HG03469 (cell line): ENCODE measurements around the gene C16orf89.
A peak's percentile ranks its signal among the peaks of the same experiment; 100 is the strongest.
"Not testable (repeated sequence)": the region's sequence is repeated elsewhere in the genome, so short reads cannot be mapped to it uniquely, and the experiment has no call there.

ENCODE experiments used
- ATAC-seq: cut with Tn5 transposase; IDR thresholded peaks from one replicate; pipeline ENCODE4 v1.9.1; 2021; ENCODE audit warnings: mild to moderate bottlenecking, moderate library complexity, moderate number of reproducible peaks; ENCODE audit not compliant: unreplicated experiment

C16orf89 gene

GRCh38 chr16:5065813-5066212, at the start of gene C16orf89:
C16orf89 (minus strand) TSS chr16:5065956; CDS start chr16:5065908, 48 bp downstream.
- ATAC-seq, result no peak

- ATAC-seq, result not testable (repeated sequence)
These were observed 45.2 kb upstream of the C16orf89 start for GRCh38 chr16:5110933-5111332.

- no peak for ATAC-seq
These were observed 42.9 kb upstream of the C16orf89 start for GRCh38 chr16:5108505-5109158.

DNA sequence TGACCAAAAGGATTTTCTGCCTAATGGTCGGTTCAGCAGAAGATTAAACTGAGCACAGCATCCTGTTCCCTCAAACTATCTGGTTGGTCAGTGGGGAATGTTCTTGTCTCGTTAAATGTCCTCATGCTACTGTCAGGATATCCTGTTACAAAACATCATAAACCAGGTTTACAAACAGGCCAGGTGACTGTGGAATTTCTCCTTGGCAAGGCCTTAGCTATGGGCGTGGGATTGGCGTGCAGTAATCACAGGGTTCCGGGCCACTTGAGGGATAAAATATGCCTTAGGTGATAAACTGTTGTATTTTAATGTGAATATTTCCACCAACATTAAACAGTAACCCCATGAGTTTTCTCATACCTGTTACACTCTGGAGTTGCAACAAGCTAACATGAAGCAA, 39.3 kb upstream of the C16orf89 start:
- ATAC-seq, result not testable (repeated sequence)

- ATAC-seq, result not testable (repeated sequence)
These were observed 37.7 kb upstream of the C16orf89 start for GRCh38 chr16:5103296-5104032.

DNA sequence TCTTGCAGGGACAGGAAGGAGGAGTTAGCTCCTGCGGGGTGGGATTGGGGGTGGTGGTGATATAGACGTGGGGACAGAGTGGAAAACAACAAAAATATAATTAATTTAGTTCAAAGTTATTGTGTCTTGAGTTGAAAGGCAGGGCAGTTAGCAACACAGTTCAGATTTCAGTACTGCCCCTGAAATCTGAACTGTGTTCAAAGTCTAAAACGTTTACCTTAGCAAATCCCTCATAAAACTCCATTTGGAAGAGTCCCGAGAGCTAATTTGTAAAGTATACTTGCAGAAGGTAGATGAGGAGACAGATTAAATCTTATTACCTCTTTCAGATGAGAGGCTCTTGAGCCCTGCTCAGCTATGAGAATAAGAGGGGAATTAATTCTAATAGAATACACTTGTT, 33.4 kb upstream of the C16orf89 start:
- not testable (repeated sequence) for ATAC-seq

GRCh38 chr16:5098221-5099159, 32.7 kb upstream of the C16orf89 start:
- ATAC-seq, result peak; percentile 46

DNA sequence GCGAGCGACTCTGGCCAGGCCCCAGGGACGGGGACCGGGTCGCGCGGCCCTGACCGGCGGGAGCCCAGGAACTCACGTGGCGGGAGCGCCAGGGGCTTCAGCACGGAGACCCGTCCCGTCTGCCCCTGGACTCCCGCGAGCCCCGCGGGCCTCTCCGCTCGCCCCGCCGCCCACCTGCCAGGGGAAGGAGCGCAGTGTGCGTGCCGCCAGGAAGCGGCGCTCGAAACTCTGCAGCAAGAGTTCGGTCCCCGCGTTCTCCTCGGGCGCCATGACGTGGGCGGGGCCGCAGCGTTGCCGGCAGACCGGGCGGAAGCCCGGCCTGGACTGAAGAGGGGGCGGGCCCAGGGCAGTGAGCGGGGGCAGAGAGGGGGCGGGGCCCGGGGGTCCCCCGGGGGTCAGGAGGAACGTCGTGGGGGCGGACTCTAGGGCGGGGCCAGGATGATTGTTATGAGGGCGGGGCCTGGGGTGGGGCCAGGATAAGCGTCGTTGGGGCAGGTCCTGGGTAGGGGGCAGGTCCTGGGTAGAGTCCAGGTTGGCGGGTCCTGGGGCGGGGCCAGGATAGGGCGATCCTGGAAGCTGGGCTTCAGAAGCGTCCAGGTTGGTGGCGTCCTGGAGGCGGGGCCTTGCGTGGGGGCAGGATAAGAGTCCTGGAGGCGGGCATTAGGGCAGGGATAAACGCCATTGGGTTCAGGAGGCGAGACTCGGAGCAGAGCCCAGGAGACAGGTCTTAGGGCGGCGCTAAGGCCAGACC, 31.9 kb upstream of the C16orf89 start, which contains the start of gene EEF2KMT:
Gene EEF2KMT (minus strand): TSS at position 326 of the 751 bp plus-strand sequence. CDS start 56 bp downstream, at position 270.
- ATAC-seq, result peak; percentile 69

DNA sequence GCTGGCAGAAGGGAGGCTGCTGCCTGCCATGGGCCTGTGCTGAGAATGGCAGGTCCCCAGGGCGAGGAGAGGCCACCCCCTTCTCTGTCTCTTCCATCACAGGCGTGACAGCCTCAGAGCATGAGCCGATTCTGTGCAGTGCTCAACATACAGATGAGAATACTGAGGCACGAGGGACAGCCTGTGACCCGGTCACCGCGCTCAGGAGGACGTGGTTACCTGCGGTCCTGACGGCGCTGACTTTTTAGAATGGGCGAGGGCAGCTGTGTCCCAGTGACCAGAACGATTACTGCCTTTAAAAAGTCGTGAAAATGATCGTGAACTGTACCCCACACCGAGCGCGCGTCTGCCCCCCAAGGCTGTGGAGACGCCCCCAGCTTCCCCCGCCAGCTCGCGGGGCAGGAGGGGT, 31.3 kb upstream of the C16orf89 start:
- not testable (repeated sequence) for ATAC-seq

DNA sequence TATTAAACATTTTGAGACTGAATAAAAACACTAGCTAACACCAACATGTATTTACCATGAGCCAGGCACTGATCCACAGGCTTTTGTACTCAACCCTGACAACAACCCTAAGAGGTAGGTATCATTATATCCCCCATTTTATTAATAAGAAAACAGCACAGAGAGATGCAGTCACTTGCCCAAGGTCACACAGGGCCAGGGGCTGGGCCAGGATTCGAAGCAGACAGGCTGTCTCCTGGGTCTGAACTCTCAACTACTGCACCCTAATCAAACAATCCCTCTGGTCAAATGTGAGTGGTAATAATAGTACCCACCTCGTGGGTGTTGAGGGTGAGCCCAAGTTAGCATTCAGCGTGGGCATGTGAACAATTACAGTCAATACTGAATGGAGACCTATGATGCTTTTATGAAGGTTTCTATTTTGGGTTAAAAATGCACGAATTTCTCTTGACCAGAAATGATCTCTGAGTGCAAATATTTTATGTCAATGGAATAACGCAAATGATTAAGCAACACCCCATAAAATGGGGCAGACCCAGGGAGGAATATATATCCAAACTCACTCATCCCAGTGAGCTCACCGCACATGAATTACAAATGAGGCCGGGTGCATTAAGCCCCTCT, 30.8 kb upstream of the C16orf89 start:
- not testable (repeated sequence) for ATAC-seq

DNA sequence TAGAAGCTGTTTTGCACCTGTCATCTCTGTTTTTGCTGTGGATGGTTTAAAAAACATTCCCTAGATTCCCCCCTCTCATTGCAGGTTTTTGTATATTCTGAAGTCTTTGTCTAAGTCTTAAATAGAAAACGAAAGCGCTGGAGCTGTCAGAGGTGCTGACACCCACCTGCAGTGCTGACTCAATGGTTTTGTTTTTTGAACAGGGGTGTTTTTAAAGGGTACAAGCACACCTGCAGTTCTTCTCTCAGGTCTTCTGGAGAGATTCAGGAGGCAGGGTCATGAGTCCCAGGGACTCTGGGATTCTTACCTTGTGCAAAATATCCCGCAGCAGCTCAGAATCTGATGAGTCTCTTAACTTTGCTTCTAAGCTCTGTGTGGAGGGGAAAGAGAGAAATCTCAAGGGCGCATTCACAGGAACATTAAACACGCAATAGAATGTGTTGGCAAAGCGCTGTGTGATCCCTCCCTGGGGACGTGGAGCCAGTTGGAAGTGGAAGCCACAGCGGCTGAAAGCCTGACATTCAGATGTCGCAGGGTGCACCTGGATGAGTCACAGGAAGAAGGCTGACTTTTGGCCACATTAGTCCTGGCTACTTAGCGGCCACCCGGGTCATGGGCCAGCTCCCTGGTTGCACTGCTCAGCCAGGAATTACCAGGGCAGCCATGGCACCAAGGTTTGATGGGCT, 29.5 kb upstream of the C16orf89 start:
- ATAC-seq, result not testable (repeated sequence)

DNA sequence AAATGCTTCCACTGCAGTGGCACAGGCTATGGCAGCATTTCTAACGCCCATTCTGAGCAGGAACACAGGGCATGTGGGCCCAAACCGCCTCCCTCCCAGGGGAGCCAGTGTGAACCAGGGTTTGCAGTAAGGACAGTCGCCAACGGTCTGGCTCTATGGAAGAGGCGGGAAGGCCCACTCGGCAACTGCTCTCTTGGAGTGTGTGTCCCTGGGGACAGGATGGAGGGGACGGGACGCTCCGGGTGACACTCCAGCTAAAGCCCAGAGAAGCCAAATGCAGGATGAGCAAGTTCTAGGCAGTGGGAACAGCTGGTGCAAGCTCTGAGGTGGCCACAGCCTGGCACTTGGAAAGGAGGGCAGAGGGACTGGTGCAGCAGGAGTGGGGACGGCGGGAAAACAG, 28.0 kb upstream of the C16orf89 start:
- ATAC-seq, result not testable (repeated sequence)

DNA sequence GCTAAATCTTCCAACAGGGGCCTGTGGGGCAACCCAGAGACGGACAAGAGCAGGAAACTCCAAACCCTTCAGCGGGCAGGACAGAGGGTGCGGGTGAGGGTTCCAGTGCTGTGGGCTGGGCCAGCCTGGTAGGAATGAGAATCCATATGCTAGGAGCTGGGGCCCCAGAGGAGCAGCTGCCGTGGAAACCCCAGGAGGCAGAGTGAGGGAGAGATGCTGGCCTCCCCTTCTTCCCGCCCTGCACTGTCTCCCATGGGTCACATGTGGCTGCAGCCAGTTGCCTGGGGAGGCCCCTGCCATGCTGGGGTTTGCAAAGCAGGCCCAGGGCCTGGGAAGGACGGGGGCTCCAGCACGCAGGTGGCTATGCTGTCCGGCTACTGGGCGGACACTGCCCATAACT, 27.3 kb upstream of the C16orf89 start:
- not testable (repeated sequence) for ATAC-seq

- not testable (repeated sequence) for ATAC-seq
These were observed 24.8 kb upstream of the C16orf89 start for GRCh38 chr16:5090592-5090991.

DNA sequence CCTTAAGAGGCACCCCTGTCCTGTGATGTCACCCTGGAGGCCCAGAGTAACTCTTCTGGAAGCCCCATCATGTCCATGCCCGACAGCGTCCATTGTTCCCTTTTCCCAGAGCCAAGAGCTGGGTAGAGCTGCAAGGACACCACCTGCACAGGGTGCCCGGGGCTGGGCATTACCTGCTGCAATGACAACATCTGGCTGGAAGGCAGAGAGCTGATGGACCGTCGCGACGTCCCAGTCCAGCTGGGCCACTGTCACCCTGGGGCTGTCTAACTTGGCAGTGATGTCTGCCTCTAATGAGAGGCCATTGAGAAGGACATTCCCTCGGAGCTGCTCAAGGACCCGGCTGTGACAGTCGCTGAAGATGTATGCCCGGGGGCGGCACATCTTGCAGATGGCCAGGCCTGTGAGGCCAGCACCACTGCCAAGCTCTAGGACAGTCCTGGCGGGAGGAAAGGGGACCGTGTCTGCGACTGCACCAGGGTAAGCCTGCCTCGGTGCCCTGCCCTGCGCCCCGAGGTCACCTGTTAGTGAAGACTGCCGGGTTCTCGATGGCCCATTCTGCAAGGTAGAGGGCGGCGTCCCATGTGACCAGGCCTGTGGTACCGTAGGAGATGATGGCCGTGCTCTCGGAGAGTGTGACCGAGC, 24.3 kb upstream of the C16orf89 start:
- ATAC-seq, result not testable (repeated sequence)

DNA sequence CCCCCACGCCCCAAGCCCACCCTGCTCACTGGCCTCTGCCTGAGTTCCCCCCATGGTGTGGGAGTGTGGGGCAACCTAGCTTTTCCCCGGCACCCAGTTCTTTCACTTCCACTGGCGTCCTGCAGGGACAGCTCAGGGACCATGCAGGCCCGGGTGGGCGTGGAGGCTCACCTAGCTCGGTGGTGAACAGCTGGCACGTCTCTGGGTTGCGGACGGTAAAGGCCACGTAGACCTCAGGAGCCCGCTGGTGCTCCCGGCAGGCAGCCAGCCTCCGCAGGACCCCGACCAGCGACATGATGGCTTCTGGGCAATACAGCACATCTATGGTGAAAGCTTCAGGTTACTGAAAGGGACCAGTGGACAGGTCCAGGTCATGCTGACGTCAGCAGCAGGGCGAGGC, 23.2 kb upstream of the C16orf89 start:
- not testable (repeated sequence) for ATAC-seq

GRCh38 chr16:5088086-5088790, 22.5 kb upstream of the C16orf89 start:
- not testable (repeated sequence) for ATAC-seq

DNA sequence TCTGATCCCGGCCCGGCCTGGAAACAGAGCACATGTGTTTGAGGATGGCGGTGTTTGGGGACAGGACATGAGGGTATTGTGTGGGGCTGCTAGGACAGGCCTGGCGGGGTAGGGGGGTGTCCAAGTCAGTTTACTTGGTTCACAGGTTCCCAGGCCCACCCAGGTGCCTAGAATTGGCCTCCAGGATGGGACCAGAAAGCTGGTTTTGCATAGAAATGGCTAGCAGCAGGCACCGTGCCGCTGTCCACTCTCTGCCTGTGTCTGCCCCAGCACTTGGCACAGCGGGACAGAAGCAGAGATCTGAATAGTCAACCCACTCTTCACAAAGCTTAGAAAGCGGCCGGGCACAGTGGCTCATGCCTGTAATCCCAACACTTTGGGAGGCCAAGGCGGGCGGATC, 20.0 kb upstream of the C16orf89 start:
- not testable (repeated sequence) for ATAC-seq
